GM23338 (cell line): ENCODE results near the gene MLF2. TPM values are rescaled to one million over a fixed set of nuclear protein-coding genes. Genes with fewer than 3 reads are reported as not detected.

Source experiments
- ATAC-seq: fragments of 200-7000 bp; cut with Tn5 transposase; 3 replicates; pipeline ENCODE4 v1.9.1; 2020
- DNase-seq: peaks from one replicate; pipeline ENCODE4 v3.0.0-alpha.2; 2015; ENCODE audit warnings: low spot score
- H2AFZ ChIP-seq: fragments of 200-600 bp; sonication (generic); 2 replicates; pipeline ENCODE4 v1.8.0; 2016; ENCODE audit warnings: antibody characterized with exemption, mild to moderate bottlenecking, moderate library complexity
- H3F3A ChIP-seq: fragments of 200-600 bp; sonication (generic); replicated peaks from 2 replicates; pipeline ENCODE4 v1.8.0; 2017; ENCODE audit warnings: antibody characterized with exemption, mixed run types, low read depth
- H3K27ac ChIP-seq: fragments of 200-600 bp; sonication (generic); 2 replicates; pipeline ENCODE4 v1.6.1; 2016; ENCODE audit warnings: low read depth
- H3K27me3 ChIP-seq: fragments of 200-600 bp; sonication (generic); 2 replicates; pipeline ENCODE4 v1.8.0; 2016; ENCODE audit warnings: mild to moderate bottlenecking, mixed run types, moderate library complexity; ENCODE audit not compliant: insufficient read depth
- H3K36me3 ChIP-seq: fragments of 200-600 bp; sonication (generic); 2 replicates; pipeline ENCODE4 v1.8.0; 2016; ENCODE audit warnings: mild to moderate bottlenecking; ENCODE audit not compliant: insufficient read depth
- H3K4me1 ChIP-seq: fragments of 200-600 bp; sonication (generic); 2 replicates; pipeline ENCODE4 v1.8.0; 2016; ENCODE audit warnings: mild to moderate bottlenecking, moderate library complexity; ENCODE audit not compliant: insufficient read depth
- H3K4me2 ChIP-seq: fragments of 200-600 bp; sonication (generic); 2 replicates; pipeline ENCODE4 v1.7.1; 2017; ENCODE audit warnings: mixed run types
- H3K4me3 ChIP-seq: fragments of 200-600 bp; sonication (generic); 2 replicates; pipeline ENCODE4 v1.6.1; 2016; ENCODE audit warnings: mixed run types
- H3K79me2 ChIP-seq: fragments of 200-600 bp; sonication (generic); replicated peaks from 2 replicates; pipeline ENCODE4 v1.8.0; 2017; ENCODE audit warnings: mild to moderate bottlenecking; ENCODE audit not compliant: insufficient read depth
- H3K9me2 ChIP-seq: fragments of 200-600 bp; sonication (generic); 2 replicates; pipeline ENCODE4 v1.8.0; 2017; ENCODE audit not compliant: insufficient read depth
- H4K20me1 ChIP-seq: fragments of 200-600 bp; sonication (generic); replicated peaks from 2 replicates; pipeline ENCODE4 v1.8.0; 2017; ENCODE audit warnings: mild to moderate bottlenecking; ENCODE audit not compliant: insufficient read depth
- H3K27ac Mint-ChIP-seq: 2 replicates; pipeline ENCODE4 v1.8.0; 2020; ENCODE audit warnings: inconsistent platforms, mild to moderate bottlenecking, moderate library complexity, mixed read lengths
- H3K27me3 Mint-ChIP-seq: 3 replicates; pipeline ENCODE4 v1.8.0; 2022; ENCODE audit warnings: low read depth, mild to moderate bottlenecking, moderate library complexity, mixed read lengths, inconsistent platforms; ENCODE audit not compliant: insufficient read depth, poor library complexity
- H3K36me3 Mint-ChIP-seq: 3 replicates; pipeline ENCODE4 v1.8.0; 2021; ENCODE audit warnings: low read depth, mild to moderate bottlenecking, inconsistent platforms, moderate library complexity, mixed read lengths
- H3K4me1 Mint-ChIP-seq: 3 replicates; pipeline ENCODE4 v1.8.0; 2020; ENCODE audit warnings: mild to moderate bottlenecking, inconsistent platforms, mixed read lengths
- H3K4me3 Mint-ChIP-seq: 3 replicates; pipeline ENCODE4 v1.8.0; 2021; ENCODE audit warnings: moderate library complexity, mild to moderate bottlenecking, inconsistent platforms, mixed read lengths
- H3K9me3 Mint-ChIP-seq: 3 replicates; pipeline ENCODE4 v1.8.0; 2020; ENCODE audit warnings: moderate library complexity, mild to moderate bottlenecking, inconsistent platforms, mixed read lengths
- EZH2phosphoT487 ChIP-seq: fragments of 200-600 bp; sonication (generic); IDR thresholded peaks from one replicate; pipeline ENCODE4 v1.8.1; 2018; ENCODE audit warnings: antibody characterized with exemption; ENCODE audit not compliant: unreplicated experiment
- JUNB ChIP-seq: IDR thresholded peaks from one replicate; pipeline ENCODE4 v1.6.1; 2016; ENCODE audit warnings: antibody characterized with exemption; ENCODE audit not compliant: unreplicated experiment
- POLR2AphosphoS5 ChIP-seq: IDR thresholded peaks from 2 replicates; pipeline ENCODE4 v1.6.1; 2016; ENCODE audit warnings: antibody characterized with exemption, low read depth
- REST ChIP-seq: IDR thresholded peaks from one replicate; pipeline ENCODE4 v1.6.1; 2018; ENCODE audit warnings: antibody characterized with exemption; ENCODE audit not compliant: unreplicated experiment
- STAT1 ChIP-seq: IDR thresholded peaks from one replicate; pipeline ENCODE4 v1.6.1; 2016; ENCODE audit warnings: antibody characterized with exemption; ENCODE audit not compliant: unreplicated experiment
- ZNF462 ChIP-seq: fragments of 250-450 bp; sonication (Bioruptor Pico); IDR thresholded peaks from 2 replicates; pipeline ENCODE4 v1.5.0; 2020; ENCODE audit warnings: mild to moderate bottlenecking, moderate library complexity
- polyA plus RNA-seq: library from polyadenylated mRNA; unstranded; fragments of >200 nt; fragmentation: Nextera tagmentation; extraction: Ambion mirVana; gene quantifications from 2 replicates; pipeline ENCODE4 v1.2.1, GENCODE V29; 2016
- total RNA-seq: library from RNA; depleted of rRNA; stranded (reverse); fragments of >200 nt; shearing (Covaris generic); gene quantifications from 2 replicates; pipeline ENCODE4 v1.2.3, GENCODE V29; 2014

MLF2 gene
- total and polyA plus RNA-seq, 2 experiments from 2014 or later: 280 to 289 TPM

- Histone ChIP-seq H3F3A (no peaks in the 10 kb centered on the region; the same call in 1 of the 2 replicates), H3K79me2 (no peaks in the 10 kb centered on the region), H3K4me1 (peaks cover 13% of the 10 kb centered on the region), H3K27ac (no peak overlapping the region), H2AFZ (no peak overlapping the region), H3K4me2 (no peak overlapping the region), H3K4me3 (no peak overlapping the region), H3K36me3 (no peaks in the 10 kb centered on the region), H4K20me1 (no peaks in the 10 kb centered on the region), H3K27me3 (no peaks in the 10 kb centered on the region), H3K9me2 (peaks cover 13% of the 10 kb centered on the region)
- Mint-ChIP-seq H3K4me1 (peaks cover 35% of the 10 kb centered on the region), H3K27ac (no peak overlapping the region), H3K27me3 (peaks cover 27% of the 10 kb centered on the region), H3K36me3 (no peaks in the 10 kb centered on the region; the same call in 2 of the 3 replicates), H3K4me3 (no peak overlapping the region; the same call in 2 of the 3 replicates), H3K9me3 (no peaks in the 10 kb centered on the region; the same call in 2 of the 3 replicates)
- DNase-seq: no peak
- TF ChIP-seq POLR2AphosphoS5 (no peak), EZH2phosphoT487 (no peak)
- ATAC-seq: no peak
Observed at GRCh38 chr12:6759741-6760140, 6.8 kb upstream of the MLF2 start.

GRCh38 chr12:6758506-6759095, 5.7 kb upstream of the MLF2 start:
- no peaks in the 10 kb centered on the region; the same call in 1 of the 2 replicates for H3F3A ChIP-seq
- no peaks in the 10 kb centered on the region for H3K27me3 ChIP-seq
- peaks cover 36% of the 10 kb centered on the region for H3K4me1 Mint-ChIP-seq
- no peak overlapping the region for H3K4me3 ChIP-seq
- no peak overlapping the region for H3K27ac Mint-ChIP-seq
- H2AFZ ChIP-seq: peak overlapping the region; percentile 40
- H3K4me2 ChIP-seq: no peak overlapping the region
- ATAC-seq (no peak), DNase-seq (peak; percentile 41)
- no peak overlapping the region; the same call in 2 of the 3 replicates for H3K4me3 Mint-ChIP-seq
- TF ChIP-seq JUNB (no peak), REST (no peak), ZNF462 (CRISPR knock-in tag) (no peak), STAT1 (no peak), EZH2phosphoT487 (no peak)
- peaks cover 19% of the 10 kb centered on the region for H3K27me3 Mint-ChIP-seq
- H3K36me3 ChIP-seq: no peaks in the 10 kb centered on the region
- H3K79me2 ChIP-seq: no peaks in the 10 kb centered on the region
- no peak overlapping the region for H3K27ac ChIP-seq
- no peaks in the 10 kb centered on the region; the same call in 2 of the 3 replicates for H3K36me3 Mint-ChIP-seq
- no peaks in the 10 kb centered on the region for H4K20me1 ChIP-seq
- H3K4me1 ChIP-seq: peaks cover 18% of the 10 kb centered on the region
- H3K9me2 ChIP-seq: peaks cover 13% of the 10 kb centered on the region
- H3K9me3 Mint-ChIP-seq: no peaks in the 10 kb centered on the region
